GM06990 (cell line): Measurements from ENCODE around the gene SCIN.
"Not testable (repeated sequence)": the region's sequence is repeated elsewhere in the genome, so short reads cannot be mapped to it uniquely, and the experiment has no call there.

Experiments used
- DNase-seq: peaks from one replicate; pipeline ENCODE4 v3.0.0-alpha.2; 2011; ENCODE audit not compliant: insufficient read length; ENCODE audit errors: extremely low read depth
- H3K27me3 ChIP-seq: replicated peaks from 2 replicates; pipeline ENCODE4 v1.6.0; 2011; ENCODE audit warnings: low read length; ENCODE audit not compliant: control insufficient read depth, insufficient read depth
- H3K36me3 ChIP-seq: 2 replicates; pipeline ENCODE4 v1.5.1; 2011; ENCODE audit warnings: low read length; ENCODE audit not compliant: control insufficient read depth, insufficient read depth
- H3K4me3 ChIP-seq: replicated peaks from 2 replicates; pipeline ENCODE4 v1.5.1; 2011; ENCODE audit warnings: low read depth, mild to moderate bottlenecking, control low read depth, low read length
- TF ChIP-seq, protein P1 (sequence below): IDR thresholded peaks from 2 replicates; pipeline ENCODE4 v1.5.1; 2011; ENCODE audit warnings: low read length, control low read depth, mild to moderate bottlenecking, inconsistent platforms; ENCODE audit not compliant: insufficient read depth, poor library complexity, severe bottlenecking

SCIN gene

DNA sequence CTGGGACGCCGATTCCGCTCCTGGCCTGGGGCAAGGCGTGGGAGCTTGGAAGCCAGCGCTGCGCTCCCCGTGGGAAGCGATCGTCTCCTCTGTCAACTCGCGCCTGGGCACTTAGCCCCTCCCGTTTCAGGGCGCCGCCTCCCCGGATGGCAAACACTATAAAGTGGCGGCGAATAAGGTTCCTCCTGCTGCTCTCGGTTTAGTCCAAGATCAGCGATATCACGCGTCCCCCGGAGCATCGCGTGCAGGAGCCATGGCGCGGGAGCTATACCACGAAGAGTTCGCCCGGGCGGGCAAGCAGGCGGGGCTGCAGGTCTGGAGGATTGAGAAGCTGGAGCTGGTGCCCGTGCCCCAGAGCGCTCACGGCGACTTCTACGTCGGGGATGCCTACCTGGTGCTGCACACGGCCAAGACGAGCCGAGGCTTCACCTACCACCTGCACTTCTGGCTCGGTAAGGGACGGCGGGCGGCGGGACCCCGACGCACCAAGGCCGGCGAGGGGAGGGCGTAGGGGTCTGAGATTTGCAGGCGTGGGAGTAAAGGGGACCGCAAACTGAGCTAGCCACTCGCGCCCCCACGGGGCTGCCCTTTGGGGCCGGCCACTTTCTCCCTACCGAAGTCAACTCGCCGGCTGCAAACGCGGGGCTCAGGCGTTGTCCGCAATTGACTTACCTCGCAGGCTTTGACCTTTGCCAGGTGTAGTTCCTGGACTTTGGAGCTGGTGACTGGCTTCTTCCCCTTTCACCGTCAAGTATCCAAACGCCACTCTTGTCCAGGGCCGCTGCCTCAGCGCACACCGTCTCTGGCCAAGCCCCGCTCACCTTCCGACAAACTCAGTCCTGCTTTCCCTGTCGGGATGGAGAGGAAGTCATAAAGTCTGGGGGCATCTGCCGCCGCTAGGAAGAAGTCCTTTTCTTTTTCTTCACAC, at the start of gene SCIN:
SCIN (plus strand) TSS at position 187 of the 928 bp plus-strand sequence; CDS start at position 254, 67 bp downstream.
- Histone ChIP-seq H3K4me3 (peak within 1 kb of the TSS; percentile 44), H3K36me3 (no peaks in the 10 kb centered on the region), H3K27me3 (no peaks in the 10 kb centered on the region)
- TF ChIP-seq, protein P1, sequence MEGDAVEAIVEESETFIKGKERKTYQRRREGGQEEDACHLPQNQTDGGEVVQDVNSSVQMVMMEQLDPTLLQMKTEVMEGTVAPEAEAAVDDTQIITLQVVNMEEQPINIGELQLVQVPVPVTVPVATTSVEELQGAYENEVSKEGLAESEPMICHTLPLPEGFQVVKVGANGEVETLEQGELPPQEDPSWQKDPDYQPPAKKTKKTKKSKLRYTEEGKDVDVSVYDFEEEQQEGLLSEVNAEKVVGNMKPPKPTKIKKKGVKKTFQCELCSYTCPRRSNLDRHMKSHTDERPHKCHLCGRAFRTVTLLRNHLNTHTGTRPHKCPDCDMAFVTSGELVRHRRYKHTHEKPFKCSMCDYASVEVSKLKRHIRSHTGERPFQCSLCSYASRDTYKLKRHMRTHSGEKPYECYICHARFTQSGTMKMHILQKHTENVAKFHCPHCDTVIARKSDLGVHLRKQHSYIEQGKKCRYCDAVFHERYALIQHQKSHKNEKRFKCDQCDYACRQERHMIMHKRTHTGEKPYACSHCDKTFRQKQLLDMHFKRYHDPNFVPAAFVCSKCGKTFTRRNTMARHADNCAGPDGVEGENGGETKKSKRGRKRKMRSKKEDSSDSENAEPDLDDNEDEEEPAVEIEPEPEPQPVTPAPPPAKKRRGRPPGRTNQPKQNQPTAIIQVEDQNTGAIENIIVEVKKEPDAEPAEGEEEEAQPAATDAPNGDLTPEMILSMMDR: no peak
- DNase-seq: peak; percentile 12

DNA sequence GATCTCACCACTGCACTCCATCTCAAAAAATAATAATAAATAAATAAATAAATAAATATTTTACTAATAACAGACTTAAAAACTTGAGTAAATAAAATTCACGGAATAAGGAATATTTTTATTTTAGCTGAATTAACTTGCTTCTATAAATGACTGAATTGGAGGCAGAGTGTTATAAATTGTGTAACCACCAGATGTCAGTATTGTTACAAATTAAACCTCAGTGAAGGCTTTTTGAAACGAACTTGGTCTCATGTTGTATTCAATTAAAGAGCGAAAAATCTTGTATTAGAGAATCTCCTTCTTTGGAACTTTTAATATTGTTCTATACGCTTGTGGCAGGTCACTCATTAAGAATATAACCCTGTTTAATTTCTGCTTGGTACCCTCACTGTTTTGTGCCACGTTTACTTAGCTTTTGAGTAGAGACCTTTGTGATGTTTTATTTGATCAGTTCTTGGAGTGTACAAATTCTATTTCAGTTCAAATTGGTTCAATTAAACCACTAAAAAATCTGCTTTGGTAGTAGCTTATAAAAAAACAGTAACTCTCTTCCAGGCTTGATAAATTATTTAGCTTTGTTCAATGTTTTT, 45.6 kb upstream of the SCIN start:
- TF ChIP-seq, protein P1: peak; percentile 44
- H3K36me3 ChIP-seq: no peaks in the 10 kb centered on the region
- no peaks in the 10 kb centered on the region for H3K27me3 ChIP-seq
- no peak overlapping the region for H3K4me3 ChIP-seq
- no peak for DNase-seq

DNA sequence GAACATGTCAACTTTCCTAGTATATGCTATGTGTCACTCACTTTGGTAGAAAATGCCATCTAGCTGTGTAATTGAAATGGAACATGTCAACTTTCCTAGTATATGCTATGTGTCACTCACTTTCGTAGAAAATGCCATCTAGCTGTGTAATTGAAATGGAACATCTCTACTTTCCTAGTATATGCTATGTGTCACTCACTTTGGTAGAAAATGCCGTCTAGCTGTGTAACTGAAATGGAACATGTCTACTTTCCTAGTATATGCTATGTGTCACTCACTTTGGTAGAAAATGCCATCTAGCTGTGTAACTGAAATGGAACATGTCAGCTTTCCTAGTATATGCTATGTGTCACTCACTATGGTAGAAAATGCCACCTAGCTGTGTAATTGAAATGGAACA, 43.8 kb upstream of the SCIN start:
- not testable (repeated sequence) for H3K4me3 ChIP-seq, DNase-seq, H3K36me3 ChIP-seq, H3K27me3 ChIP-seq

DNA sequence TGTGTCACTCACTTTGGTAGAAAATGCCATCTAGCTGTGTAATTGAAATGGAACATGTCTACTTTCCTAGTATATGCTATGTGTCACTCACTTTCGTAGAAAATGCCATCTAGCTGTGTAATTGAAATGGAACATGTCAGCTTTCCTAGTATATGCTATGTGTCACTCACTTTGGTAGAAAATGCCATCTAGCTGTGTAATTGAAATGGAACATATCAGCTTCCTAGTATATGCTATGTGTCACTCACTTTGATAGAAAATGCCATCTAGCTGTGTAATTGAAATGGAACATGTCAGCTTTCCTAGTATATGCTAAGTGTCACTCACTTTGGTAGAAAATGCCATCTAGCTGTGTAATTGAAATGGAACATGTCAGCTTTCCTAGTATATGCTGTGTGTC, 42.9 kb upstream of the SCIN start:
- H3K36me3 ChIP-seq, H3K27me3 ChIP-seq, H3K4me3 ChIP-seq, DNase-seq: not testable (repeated sequence)

DNA sequence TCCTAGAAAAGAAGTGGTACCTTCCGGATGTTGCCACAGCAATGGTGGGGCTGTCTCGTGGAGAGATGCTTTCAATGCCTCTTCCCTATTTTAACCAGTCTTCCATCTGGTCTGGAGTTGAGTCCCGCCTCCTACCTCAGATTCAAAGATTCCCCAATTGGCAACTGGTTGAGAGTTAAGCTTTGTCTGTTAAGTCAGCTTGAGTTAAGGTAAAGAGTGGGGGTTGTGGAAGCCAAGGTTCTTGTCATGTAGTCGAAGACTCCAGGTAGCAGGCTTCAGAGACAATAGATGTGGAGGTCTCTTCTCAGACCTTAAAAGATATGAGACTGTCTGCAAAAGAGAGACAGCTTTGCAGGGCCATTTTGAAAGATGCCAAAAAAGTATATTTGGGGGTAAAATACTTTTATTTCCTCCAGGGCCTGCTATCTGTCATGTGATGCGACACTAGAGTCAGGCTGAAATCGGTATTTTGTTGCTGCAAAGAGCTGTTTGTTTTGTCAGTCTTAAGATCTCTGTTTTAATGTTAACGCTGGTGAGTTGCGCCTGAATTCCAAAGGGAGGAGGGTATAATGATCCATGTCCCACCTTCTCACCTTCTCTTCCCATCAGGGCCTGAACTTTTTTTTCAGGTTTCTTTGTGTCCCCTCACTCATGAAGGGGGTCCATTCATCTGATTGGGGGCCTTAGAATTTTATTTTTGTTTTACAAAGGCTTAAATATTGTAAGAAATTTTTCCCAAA, 40.4 kb upstream of the SCIN start:
- H3K4me3 ChIP-seq: no peak overlapping the region
- DNase-seq: no peak
- TF ChIP-seq, protein P1: no peak
- no peaks in the 10 kb centered on the region for H3K36me3 ChIP-seq
- no peaks in the 10 kb centered on the region for H3K27me3 ChIP-seq

DNA sequence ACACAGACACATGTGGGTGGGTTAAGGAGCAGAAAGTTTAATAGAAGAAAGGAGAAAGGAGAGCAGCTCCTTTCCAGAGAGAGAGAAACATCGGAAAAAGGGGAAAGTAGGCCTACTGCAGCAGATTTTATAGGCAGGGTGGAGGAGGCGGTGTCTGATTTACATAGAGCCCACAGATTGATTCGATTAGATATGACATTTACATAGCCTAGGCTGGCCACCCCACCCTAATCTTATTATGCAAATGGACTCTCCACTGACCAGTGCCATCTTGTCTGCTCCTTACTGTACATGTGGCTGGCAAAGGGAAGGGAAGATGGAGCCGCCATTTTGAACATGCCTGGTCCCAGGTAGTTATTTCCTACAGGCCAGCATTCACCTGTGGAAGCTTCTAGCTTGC, 38.7 kb upstream of the SCIN start:
- H3K36me3 ChIP-seq: no peaks in the 10 kb centered on the region
- no peaks in the 10 kb centered on the region for H3K27me3 ChIP-seq
- no peak for DNase-seq
- TF ChIP-seq, protein P1: no peak
- no peak overlapping the region for H3K4me3 ChIP-seq
